ENCODE measurements around the gene SLX4IP.

SLX4IP gene

DNA sequence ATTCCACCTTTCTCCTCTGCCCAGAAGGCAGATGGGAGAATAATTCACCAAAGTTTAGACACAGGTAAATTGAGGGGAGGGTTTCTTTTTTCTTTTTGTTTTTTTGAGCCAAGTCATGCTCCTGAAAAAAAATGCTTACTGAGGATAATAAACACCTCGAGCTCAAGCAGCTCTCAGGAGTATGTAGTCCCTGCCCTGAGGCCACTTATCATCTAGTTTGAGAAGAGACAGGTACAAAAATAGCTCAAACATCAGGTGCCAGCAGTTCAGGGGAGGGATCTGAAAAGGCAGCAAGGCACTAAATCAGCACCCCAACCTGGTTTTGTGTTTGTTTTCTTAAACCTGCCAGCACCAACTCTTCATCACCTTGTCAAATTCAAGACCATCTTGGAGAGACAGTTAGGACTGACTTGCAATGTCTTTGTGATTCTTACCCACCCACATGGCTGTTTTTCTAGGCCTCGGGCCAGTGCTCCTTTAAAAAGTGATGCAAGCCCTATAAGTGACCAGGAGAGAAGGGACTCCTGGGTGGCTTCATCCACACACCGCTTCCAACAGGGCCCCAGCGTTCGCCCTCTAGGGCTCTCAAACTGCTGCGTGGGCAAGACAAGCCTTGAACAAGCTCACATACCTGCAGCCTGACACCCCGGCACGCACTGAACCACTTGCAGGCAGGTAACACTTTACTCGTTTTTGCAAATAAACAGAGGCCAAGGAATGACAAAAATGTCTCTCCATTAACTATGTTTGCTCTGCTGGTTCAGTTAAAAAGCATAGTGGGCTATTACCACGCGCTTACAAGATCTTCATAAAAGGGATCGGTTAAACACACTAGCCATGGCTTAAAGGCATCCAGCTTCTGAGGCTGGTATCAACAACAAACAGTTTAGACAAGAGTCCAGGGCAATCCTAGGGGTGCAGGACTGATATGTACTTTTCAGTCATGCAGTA lies 224.8 kb downstream of the SLX4IP start:
- DNase-seq (ENCODE audit: low spot score), result no peak
- no peak for FAIRE-seq

GRCh38 chr20:10660661-10661060 lies 225.6 kb downstream of the SLX4IP start:
- DNase-seq (ENCODE audit: low spot score) (peak; percentile 29), FAIRE-seq (peak; percentile 35)

DNA sequence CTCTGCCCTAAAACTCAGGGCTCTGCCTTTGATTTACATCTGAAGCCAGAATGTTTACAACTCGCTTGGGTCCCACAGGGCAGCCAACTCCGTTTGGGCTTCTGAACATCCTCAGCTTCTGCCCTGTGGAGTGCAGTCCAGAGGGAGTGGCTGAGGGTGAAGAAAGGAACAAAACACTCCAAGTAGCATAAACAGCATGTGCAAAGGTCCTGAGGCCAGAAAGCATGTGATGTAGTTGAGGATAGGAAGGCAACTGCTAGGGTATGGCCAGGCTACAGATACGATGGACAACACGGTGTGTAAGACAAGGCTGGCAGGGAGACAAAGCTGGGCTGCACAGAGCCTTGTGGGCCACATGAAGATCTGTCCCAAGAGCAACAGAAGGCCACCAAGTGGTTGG lies 226.2 kb downstream of the SLX4IP start:
- DNase-seq (ENCODE audit: low spot score) (no peak), FAIRE-seq (no peak)

DNA sequence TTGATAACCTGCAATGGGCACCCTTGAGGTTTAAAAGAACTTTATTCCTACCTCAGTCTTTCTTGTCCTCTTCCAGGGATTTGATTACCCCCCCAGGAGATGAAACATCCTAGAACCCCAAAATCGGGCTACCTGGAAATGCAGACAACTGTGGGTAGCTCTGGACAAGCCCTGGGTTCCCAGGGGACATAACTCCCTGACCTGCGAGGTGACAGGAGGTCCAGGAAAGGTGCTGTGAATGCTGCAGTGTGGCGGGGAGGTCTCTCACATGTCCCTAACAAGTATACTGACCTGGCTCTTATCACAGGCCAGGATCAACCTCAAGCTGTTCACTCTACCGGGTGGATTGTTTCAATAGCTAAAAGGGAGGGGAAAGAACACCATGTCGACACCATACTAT lies 227.0 kb downstream of the SLX4IP start:
- FAIRE-seq (no peak), DNase-seq (ENCODE audit: low spot score) (no peak)

DNA sequence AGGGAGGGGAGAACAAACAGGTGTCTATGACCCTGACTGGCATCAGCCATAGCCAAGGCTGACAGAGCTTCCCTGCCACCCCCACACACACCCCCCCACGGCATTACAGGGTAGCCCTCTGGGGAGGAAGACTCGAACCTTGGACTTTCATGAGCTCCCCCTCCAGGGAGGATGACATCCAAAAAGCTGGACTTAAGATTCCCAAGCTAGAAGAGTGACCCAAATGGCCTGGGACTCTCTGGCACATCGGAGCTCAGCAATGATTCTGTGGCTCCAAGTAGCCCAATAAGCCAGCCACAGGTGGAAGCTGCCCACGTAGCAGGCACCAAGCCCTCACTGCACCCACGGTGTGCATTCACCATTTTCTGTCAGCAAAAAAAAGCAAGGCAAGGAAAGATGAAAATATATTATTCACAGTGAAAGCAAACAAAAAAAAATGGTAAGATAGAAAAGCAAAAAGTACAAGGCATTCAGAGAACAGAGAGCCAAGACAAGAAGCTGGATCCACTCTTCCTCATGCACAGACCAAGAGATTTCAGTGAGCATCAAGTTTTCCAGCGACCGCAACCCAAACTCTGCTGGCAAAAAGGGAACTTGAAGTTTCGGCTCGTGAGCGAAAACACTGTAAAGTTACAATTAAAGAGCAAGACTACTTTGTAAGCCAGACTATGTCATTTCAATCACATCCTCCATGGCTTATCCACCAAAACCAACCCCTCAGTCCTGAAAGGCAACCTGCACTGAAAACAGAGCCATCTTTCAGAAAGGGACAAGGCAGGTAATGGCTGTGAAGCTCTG lies 227.8 kb downstream of the SLX4IP start:
- FAIRE-seq (no peak), DNase-seq (ENCODE audit: low spot score) (no peak)

DNA sequence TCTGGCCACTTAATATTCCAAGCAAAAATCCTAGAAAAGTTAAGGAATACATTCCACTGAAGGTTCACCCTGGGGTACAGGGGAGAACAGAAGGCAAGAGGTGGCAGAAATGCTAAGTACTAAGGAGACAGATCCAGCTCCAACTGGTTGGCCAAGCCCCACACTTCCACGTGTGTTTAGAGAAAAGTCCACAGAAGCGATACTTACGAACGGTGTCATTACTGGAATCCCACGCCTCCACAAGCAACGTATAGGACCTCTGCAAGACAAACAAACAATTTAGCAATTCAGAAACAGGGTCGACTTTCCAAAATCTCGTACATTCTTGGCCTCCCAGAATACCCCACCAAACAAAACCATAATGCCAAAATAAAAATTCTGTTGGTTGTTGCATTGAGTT lies 228.7 kb downstream of the SLX4IP start:
- DNase-seq (ENCODE audit: low spot score), result no peak
- FAIRE-seq, result no peak

- no peak for DNase-seq (ENCODE audit: low spot score)
- FAIRE-seq, result no peak
Measured at GRCh38 chr20:10665027-10665561, 230.0 kb downstream of the SLX4IP start.

DNA sequence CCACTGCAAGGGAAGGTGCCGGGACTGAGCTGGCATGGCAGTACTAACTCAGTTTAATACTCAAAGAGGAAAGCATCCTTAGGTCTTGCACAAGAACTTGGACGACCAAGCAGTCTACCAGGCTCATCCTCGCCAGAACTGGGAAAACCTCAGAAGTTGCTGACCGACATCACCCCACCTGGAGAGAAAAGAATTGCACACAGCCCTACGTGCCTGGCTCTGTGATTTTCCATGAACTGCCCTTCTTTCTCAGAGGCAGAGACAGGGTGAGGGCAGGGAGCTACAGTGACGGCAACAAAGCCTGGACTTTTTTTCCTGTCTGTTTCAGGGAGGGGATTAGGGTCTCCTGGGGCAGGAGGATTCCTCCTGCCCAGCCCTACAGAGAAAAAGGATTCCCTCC lies 230.7 kb downstream of the SLX4IP start:
- DNase-seq (ENCODE audit: low spot score) (no peak), FAIRE-seq (no peak)

- FAIRE-seq (no peak), DNase-seq (ENCODE audit: low spot score) (no peak)
Measured at GRCh38 chr20:10666221-10667076, 231.3 kb downstream of the SLX4IP start.

- DNase-seq (ENCODE audit: low spot score) (no peak), FAIRE-seq (no peak)
Measured at GRCh38 chr20:10667077-10667401, 231.9 kb downstream of the SLX4IP start.

GRCh38 chr20:10667560-10668167 lies 232.6 kb downstream of the SLX4IP start:
- DNase-seq (ENCODE audit: low spot score) (no peak), FAIRE-seq (no peak)

- FAIRE-seq, result no peak
- no peak for DNase-seq (ENCODE audit: low spot score)
Measured at GRCh38 chr20:10668677-10669368, 233.7 kb downstream of the SLX4IP start.

- FAIRE-seq (no peak), DNase-seq (ENCODE audit: low spot score) (no peak)
Measured at GRCh38 chr20:10669843-10670446, 234.8 kb downstream of the SLX4IP start.

DNA sequence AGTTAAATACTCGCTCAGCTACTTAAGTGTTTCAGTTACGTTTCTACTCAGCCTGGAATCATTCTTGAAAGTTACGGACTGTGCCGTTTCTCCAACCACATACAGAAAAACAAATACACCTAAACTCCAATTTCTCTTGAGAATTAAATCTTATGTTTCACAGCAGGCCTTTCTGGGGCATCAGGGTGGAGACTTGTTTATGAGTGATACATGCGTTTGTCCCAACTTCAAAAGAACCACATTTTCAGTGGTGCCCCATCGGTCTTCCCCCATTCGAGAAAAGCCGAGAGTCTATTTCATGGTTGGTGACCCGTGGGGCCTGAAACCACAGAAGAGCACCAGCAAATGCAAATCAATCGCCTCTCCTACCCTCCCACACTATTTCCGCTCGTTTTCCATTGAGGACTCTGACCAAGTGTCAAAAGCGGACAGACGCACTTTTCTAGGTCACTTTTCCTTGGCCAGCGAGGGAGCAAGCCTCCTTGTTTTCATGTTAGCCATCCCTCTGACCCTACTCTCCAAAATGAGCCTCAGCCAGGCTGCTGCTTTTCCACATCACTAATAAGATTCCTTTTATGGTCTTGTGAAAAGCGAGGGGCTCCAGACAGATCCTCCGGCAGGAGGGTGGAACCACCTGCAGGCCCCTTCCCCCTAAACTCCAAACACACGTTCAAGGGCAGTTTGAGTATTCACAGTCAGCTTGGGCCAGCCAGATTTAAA lies 235.6 kb downstream of the SLX4IP start:
- FAIRE-seq (no peak), DNase-seq (ENCODE audit: low spot score) (no peak)

- DNase-seq (ENCODE audit: low spot score) (peak; percentile 89), FAIRE-seq (no peak)
Measured at GRCh38 chr20:10671221-10671918, 236.3 kb downstream of the SLX4IP start.

- DNase-seq (ENCODE audit: low spot score) (peak; percentile 52), FAIRE-seq (no peak)
Measured at GRCh38 chr20:10671919-10672623, 237.0 kb downstream of the SLX4IP start.

- FAIRE-seq (no peak), DNase-seq (ENCODE audit: low spot score) (peak; percentile 31)
Measured at GRCh38 chr20:10672624-10673127, 237.6 kb downstream of the SLX4IP start.

Data from urothelium cell line (cell line).